NCI-H1092 treated with DMSO at 0.1 percent for 48 hours (cell line): Measurements from ENCODE around the gene KCNRG.
"Not testable (repeated sequence)": the region's sequence is repeated elsewhere in the genome, so short reads cannot be mapped to it uniquely, and the experiment has no call there.

Experiments
- DNase-seq: peaks from one replicate; lab custom pipeline; 2025; lab: John Stamatoyannopoulos, UW

The KCNRG gene

GRCh38 chr13:50011461-50011860 is 3.8 kb upstream of the KCNRG start:
- DNase-seq: no peak

DNA sequence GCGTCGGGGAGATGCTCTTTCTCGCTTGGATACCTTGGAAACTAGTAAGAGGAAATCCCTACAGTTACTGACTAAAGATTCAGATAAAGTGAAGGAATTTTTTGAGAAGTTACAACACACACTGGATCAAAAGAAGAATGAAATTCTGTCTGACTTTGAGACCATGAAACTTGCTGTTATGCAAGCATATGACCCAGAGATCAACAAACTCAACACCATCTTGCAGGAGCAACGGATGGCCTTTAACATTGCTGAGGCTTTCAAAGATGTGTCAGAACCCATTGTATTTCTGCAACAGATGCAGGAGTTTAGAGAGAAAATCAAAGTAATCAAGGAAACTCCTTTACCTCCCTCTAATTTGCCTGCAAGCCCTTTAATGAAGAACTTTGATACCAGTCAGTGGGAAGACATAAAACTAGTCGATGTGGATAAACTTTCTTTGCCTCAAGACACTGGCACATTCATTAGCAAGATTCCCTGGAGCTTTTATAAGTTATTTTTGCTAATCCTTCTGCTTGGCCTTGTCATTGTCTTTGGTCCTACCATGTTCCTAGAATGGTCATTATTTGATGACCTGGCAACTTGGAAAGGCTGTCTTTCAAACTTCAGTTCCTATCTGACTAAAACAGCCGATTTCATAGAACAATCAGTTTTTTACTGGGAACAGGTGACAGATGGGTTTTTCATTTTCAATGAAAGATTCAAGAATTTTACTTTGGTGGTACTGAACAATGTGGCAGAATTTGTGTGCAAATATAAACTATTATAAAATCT is 2.7 kb upstream of the KCNRG start:
- no peak for DNase-seq

GRCh38 chr13:50014386-50014785 is 858 bp upstream of the KCNRG start:
- DNase-seq: no peak

DNA sequence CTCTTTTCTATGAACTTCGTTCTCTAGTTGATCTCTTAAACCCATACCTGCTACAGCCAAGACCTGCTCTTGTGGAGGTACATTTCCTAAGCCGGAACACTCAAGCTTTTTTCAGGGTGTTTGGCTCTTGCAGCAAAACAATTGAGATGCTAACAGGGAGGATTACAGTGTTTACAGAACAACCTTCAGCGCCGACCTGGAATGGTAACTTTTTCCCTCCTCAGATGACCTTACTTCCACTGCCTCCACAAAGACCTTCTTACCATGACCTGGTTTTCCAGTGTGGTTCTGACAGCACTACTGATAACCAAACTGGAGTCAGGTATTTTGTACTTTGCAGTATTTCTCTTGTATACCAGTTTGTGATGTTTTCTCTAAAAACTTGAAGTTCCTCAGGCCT is 506 bp downstream of the KCNRG start:
- DNase-seq: no peak

- DNase-seq: no peak
Observed at GRCh38 chr13:50016444-50016843, 1.2 kb downstream of the KCNRG start.

DNA sequence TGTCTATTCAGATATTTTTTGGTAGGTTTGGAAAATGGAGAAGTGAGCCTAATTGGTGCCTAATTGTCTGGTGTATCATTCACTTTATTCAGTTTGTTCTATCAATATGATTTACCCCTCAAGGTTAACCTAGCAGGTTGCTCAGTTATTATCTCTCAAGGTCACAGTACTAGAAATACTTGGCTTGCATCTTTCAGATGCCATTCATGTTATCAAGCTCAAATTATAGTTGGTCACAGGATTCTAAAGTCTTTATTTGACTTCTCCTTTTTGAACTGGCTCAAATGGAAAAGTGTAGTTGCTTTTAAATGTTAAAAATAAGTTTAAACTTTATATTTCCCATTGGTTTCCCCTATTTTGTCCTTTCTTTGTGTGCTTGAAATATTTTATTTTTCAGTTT is 2.6 kb downstream of the KCNRG start:
- no peak for DNase-seq

DNA sequence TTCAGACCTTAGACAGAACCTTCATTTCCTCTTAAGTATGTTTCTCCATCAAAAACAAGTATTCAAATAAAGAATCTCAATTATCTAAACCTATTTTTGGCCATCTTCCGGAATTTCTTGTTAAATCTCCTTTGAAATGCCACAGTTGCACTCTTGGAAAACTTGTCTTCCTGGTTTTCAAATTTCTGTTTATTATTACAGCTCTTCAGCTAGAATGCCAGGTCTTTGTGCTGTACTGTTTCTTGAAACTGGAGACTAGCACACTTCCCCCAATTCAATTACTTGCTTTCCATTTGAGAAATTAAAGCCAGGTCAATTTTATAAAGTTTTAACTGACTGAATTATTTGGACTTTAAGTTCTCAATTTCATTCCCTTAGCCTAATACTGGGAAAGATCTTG is 10.2 kb downstream of the KCNRG start:
- DNase-seq: no peak

DNA sequence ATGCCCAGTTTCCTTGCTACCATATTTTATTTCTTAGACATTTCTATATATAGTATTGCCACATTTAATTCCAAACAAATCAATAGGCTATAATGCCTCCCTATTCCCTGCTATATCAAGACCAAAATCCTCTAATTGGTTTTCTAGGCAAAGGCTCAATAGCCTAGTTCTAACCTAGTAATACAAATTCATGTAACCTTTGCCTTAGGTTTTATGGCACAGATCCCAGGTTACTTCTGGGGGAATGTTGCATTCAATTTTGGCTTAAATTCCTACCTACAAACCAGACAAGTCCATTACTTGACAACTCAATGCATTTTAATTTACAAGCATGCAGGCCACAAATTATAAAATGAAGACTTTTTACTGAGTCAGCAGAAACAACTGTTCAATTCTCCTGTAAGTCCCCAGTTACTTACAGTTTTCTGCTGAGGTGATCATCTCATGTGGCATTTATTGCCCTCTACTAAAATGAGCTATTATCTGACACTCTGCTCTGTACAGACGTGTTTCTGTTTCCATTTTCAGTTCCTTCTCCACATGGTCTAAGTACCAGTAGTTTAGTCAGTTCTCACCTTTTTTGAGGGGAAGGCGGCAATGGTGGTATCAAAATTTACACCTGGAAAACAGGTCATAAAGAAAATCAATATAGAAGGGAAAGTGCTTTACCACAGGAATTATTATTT is 11.7 kb downstream of the KCNRG start:
- DNase-seq: no peak

- DNase-seq: no peak
Observed at GRCh38 chr13:50030315-50030714, 15.1 kb downstream of the KCNRG start.

DNA sequence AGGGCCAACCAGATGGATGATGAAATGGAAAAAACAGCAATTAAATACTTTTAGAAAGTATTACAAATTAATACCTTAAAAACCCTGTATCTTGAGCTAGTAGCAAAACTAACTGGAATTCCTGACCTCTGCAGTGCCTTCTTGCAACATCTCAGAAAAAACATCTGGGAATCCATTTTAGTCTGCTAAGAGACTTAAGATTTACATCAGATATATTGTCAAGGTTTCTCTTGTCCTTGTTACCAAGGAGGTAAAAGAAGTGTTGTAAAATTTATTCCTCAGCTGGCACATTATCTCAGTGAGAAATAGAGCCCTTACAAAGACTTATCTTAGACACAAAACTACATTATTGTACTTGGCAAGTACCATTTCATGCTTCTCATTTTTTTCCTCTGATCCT is 18.5 kb downstream of the KCNRG start:
- DNase-seq: no peak

DNA sequence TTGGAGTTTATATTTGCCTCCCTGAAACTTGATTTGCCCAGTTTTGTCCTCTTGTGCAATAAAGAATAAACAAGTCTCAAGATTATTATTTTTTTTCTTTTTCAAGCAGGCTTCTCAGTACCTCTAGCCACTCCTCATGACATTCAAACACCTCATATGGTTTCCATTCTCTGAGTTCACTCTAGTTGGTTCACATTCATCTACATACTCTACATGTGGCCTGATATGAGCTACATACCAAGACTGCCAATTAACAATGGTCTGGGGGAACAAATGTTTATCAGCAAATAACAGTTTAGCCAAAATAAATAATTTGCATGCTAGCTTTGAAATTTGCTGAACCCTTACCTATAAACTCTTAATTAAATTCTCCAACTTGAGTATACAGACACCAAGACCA is 22.5 kb downstream of the KCNRG start:
- no peak for DNase-seq

- DNase-seq: no peak
Observed at GRCh38 chr13:50038266-50038665, 23.0 kb downstream of the KCNRG start.

DNA sequence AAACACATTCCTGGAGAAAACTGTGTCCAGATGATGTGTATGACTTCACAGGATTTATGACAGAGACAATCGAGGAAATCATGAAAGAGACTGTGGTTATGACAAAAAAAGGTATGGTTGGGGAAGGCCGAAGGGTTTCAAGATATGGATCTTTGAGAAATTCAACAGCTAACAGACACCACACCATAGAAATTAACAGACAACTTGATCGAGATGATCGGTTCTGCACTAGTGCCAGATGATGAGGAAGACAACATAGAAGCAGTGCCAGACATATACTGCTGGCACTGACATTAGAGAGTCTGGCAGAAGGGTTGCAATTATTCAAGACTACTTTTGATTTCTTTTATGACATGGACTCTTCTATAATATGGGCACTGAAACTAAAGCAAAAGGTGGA is 37.2 kb downstream of the KCNRG start:
- DNase-seq: no peak

DNA sequence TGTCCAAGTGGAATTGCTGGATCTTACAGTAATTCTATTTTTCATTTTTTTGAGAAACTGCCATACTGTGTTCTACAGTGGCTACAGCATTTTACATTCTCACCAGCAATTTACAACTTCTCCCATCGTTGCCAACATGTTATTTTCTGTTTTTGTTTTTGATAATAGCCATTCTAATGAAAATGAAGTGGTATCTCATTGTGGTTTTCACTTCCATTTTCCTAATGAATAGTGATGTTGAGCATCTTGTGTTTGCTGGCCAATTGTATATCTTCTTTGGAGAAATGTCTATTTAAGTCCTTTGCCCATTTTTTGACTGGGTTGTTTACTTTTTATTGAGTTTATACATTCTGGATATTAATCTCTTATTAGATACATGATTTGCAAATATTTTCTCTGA is 38.6 kb downstream of the KCNRG start:
- DNase-seq: no peak

DNA sequence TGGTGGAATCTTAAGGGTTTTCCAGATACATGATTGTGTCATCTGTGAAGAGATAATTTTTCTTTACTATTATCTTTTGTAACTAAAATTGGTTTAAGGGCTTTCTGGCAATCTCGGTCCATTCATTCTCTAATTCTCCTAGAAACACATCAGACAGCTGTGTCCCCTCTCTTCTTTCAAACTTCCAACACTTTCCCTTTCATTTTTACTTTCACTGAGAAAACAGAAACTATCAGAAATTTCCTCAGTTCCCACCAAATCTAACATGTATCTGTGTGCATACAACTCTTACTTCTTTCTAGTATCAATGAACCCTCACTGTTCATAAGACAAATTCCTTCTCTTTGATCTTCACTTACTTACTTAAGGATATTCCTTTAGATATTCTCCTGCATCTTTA is 40.2 kb downstream of the KCNRG start:
- no peak for DNase-seq

GRCh38 chr13:50060718-50061117 is 45.5 kb downstream of the KCNRG start:
- no peak for DNase-seq

- not testable (repeated sequence) for DNase-seq
Observed at GRCh38 chr13:50062336-50062735, 47.1 kb downstream of the KCNRG start.

DNA sequence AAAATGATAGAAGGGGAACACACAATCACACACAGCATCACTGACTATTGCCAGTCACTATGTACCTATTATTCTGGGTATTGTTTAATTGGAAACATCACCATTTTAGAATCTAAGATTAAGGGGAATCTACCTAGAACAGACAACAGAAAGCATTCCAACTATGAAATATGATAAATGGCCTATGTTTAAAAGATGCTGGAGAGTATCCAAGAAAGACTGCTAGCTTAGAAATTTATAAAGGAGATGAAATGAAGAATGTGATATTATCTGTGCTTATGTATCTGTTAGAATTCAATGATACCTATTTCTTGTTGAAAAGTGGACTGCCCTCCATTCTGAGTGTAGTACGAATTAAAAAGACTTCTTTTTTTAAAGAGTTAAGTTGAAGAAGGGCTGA is 50.5 kb downstream of the KCNRG start:
- no peak for DNase-seq

- DNase-seq: no peak
Observed at GRCh38 chr13:50068508-50068907, 53.3 kb downstream of the KCNRG start.

GRCh38 chr13:50069261-50069660 is 54.0 kb downstream of the KCNRG start:
- DNase-seq: no peak

- no peak for DNase-seq
Observed at GRCh38 chr13:50070186-50070585, 54.9 kb downstream of the KCNRG start.
